ENCODE results near the gene SLAIN1.
"Not testable (repeated sequence)": the region's sequence is repeated elsewhere in the genome, so short reads cannot be mapped to it uniquely, and the experiment has no call there.

The SLAIN1 gene

DNA sequence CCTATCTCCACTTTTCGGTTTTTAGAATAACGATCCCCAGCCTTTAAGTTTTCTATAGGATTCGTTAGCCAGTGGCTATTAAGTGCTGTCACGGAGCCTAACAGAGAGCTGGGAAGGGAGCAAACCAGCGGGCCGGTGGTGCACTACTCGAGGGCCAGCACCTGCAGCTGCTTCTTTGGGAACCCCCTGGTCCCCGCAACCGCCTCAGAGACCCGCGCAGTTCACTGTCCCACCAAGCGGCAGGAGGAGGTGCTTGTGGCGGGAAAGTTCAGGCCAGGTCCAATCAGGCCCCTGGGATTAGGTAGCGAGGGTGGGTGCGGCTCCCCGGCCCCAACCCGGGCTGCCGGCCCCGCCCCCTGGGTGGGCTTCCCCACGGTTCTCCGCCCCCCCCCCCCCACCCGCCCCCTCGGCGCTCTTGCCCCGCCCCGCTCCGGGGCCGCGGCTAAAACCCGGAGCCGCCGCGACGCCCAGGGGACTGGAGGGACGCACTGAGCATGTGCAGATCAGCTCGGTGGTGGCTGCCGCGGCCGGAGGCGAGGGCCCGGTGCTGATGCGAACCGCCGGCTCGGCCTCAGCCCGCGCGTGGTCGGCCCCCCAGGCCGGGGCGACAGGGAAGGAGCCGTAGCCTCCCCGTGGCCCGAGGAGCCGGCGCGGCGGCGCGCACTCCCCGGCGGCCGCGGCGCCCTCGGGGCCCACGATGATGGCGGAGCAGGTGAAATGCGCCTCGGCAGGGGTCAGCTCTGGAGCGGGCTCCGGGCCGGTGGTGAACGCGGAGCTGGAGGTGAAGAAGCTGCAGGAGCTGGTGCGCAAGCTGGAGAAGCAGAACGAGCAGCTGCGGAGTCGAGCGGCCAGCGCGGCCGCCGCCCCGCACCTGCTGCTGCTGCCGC, at the start of gene SLAIN1:
TSS of gene SLAIN1 (plus strand) at position 471 of the 887 bp plus-strand sequence. CDS start at position 698, 227 bp downstream.
- peak; percentile 10 for DNase-seq

DNA sequence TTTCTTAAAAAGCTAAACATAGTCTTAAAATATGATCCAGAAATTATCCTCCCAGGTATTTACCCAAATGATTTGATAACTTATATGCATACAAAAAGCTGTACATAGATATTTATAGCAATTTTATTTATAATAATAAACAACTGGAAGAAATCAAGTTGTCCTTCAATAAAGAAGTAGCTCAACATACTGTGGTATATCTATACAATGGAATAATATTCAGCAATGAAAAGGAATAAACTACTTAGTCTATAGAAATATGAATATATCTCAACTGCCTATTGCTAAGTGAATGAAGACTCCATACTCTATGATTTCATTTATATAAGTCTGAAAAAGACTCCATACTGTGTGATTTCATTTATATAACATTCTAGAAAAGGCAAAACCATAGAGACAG, 47.1 kb upstream of the SLAIN1 start:
- no peak for DNase-seq

- no peak for DNase-seq
These were observed 44.2 kb upstream of the SLAIN1 start for GRCh38 chr13:77653301-77653700.

- DNase-seq: not testable (repeated sequence)
These were observed 37.5 kb upstream of the SLAIN1 start for GRCh38 chr13:77660016-77660415.

DNA sequence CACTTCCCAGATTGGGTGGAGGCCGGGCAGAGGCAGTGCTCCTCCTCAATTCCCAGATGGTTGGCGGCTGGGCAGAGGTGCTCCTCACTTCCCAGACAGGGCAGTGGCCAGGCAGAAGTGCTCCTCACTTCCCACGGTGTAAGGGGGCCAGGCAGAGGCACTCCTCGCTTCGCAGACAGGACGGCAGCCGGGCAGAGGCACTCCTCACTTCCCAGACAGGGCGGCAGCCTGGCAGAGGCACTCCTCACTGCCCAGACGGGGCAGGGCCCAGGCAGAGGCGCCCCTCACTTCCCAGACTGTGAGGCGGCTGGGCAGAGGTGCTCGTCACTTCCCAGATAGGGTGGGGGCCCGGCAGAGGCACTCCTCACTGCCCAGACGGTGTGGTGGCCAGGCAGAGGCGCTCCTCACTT, 36.6 kb upstream of the SLAIN1 start:
- DNase-seq: no peak

GRCh38 chr13:77662301-77662700, 35.2 kb upstream of the SLAIN1 start:
- not testable (repeated sequence) for DNase-seq

DNA sequence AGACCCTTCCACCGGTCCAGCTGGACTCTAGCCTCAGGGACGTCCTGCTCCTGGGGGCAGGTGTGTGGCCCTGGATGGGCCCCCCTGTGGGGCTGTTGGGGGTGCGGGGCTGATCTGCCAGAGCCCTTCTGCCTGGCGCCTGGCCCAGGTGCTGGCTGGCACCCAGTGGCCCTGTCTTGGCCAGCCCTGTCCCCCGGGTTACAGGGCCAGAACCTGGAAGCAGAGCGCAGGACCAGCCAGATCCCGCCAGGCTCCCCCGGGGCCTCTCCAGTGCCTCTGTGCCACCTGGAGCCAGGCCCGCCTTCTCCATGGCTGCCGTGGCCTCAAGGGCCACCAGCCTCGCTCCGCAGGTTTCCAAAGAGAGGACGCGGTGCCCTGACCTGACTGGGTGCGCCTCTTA, 34.7 kb upstream of the SLAIN1 start:
- not testable (repeated sequence) for DNase-seq

GRCh38 chr13:77674852-77675251, 22.6 kb upstream of the SLAIN1 start:
- no peak for DNase-seq

DNA sequence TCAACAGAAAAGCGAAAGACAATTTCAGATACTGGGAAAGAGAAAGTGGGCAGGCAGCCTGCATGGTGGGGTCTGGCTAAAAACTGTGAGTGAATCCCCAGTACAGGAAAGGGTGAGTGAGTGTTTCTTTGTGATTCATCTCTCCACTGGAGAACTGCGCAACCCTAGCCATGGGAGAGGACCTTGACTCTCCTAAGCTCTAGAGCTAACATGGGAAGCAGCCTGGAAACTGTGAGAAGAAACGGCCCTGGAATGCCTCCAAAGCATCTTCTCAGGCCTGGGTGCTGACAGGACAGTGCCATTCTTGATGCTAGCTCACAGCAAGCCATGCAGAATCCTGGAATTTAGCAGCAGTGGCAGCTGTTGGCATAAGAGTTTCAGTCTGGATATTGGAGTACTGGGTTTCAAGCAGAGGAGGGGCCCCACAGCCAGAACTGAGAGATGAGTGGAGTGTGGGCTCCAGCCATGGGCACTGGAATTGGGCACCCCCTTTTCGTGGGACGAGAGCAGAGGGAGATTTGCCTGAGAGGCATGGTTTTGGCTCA, 18.7 kb upstream of the SLAIN1 start:
- DNase-seq: no peak

GRCh38 chr13:77687799-77688198, 9.7 kb upstream of the SLAIN1 start:
- no peak for DNase-seq

DNA sequence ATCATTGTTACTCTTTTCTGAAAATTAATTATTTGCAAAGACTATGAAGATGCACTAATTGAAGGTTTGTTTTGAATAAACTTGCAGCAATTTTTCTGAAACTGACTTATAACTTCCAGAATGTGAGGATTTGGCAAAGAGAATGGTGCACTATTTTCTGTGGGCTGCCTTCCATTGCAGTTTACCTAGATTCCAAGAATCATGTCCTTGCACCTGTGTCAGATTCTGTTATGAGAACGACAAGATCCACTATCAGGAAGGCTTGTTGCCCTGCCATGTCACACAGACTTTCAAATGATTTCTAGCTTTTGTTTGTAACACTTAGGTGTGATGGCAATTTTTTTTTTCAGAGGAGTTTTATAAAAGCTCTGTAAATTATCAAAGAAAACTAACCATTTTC, 5.6 kb upstream of the SLAIN1 start:
- no peak for DNase-seq

- no peak for DNase-seq
These were observed 4.6 kb upstream of the SLAIN1 start for GRCh38 chr13:77692746-77693448.

DNA sequence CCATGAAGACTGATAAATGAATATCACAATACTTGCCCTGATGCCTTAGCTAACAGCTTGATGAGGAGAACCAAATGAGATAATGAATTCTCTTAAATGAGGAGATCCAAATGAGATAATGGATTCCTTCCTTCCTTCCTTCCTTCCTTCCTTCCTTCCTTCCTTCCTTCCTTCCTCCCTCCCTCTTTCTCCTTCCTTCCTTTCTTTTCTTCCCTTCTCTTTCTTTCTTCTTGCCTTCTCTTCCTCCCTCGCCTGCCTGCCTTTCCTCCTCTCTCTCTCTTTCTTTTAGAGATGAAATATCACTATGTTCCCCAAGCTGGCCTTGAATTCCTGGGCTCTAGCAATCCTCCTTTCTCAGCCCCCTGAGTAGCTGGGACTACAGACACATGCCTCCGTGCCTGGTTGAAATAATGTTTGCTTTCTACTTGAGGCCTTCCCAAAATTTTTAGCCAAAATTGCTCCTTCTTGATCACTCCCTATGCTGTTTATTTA, 4.0 kb upstream of the SLAIN1 start:
- no peak for DNase-seq

DNA sequence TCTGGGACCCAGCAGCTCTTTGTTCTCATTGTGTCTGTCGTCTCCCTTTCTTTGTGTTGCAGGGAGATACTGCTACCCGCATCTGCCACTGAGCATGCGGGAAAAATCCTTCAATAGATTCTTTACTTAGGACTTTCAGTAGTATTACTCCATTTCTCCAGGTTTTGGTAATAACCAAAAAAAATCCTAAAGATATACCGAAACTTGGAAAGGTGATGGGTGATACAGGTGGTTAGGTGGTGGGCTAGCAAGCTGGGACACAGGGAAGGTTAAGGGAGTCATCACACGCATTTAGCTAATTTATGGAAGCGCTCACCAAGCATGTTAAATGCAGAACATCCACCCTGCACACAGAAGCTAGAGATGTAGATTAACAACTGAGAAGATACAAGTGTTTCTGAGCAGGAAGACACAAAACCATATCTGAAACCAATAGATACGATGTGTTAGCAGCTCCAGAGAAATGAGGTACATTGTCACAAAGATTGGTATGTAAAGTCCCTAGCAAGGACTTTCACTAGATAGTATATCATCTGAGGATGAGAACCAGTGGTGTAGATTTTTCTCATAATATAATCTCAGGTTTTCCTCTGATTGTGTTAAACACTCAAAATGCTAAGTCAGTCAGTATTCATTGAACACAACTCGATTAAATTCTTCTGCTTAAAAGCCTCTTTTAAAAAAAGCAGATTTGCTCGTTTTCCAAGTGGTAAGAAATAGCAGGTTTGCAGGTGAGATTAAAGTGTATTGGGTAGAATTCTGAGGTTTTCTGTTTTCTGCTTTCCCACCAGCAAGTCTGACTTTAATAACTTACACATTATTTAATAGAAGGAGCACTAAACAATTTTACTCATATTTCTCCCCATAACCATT, 1.2 kb upstream of the SLAIN1 start:
- DNase-seq: no peak

- no peak for DNase-seq
These were observed 639 bp upstream of the SLAIN1 start for GRCh38 chr13:77696879-77697216.

- DNase-seq: no peak
These were observed 943 bp downstream of the SLAIN1 start for GRCh38 chr13:77698201-77699058.

- no peak for DNase-seq
These were observed 1.7 kb downstream of the SLAIN1 start for GRCh38 chr13:77699059-77699680.

DNA sequence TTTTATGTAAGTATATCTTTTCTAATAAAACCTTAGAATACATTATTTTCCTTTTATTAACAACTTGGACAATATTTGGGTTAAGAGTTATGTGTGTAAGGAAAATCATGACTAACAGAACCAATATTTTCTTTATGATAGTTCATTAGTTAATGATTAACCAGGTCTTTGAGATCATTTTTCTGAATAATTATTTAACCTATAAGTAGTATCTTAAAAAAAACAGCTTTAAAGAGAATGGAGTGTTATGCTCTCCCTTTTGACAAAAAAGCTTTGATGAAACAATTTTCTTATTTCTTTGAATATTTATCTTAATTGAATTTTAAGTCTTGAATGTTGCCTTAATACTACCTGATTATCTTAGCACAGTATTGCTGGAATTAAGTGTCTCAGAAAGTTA, 3.8 kb downstream of the SLAIN1 start:
- no peak for DNase-seq

GRCh38 chr13:77702366-77702765, 4.9 kb downstream of the SLAIN1 start:
- no peak for DNase-seq

DNA sequence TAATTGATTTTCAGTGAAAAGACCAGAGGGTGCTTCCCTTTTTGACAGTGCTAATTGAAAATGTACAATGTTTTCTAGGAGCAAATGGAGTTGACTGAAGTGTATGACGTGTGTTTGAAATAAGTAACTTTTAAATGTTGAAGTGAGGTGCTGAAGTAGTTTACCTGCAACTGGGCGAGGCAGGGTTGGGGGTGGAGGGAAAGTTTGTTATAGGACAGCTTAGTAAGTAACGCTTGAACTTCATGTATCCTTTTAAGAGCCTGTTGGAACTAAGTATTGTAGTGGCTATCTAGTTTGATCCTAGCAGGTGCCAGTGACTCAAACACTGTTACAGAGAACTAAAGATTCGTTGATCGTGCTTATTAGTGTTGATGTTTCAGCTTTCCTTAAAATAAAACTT, 5.9 kb downstream of the SLAIN1 start:
- no peak for DNase-seq

- no peak for DNase-seq
These were observed 16.8 kb downstream of the SLAIN1 start for GRCh38 chr13:77714119-77714755.

All from cortex of kidney (tissue), 1 donor.